Left renal pelvis (tissue), 4 donors: ENCODE results near the gene FHIT. TPM values are rescaled to one million over a fixed set of nuclear protein-coding genes. Genes with fewer than 3 reads are reported as not detected.

ENCODE experiments used
- DNase-seq, 4 donors: peaks; one replicate each; pipeline ENCODE4 v3.0.0-alpha.2; 2013; ENCODE audit warnings: low read depth in 4 of 4, low spot score in 3 of 4
- polyA plus RNA-seq, 4 donors: library from polyadenylated mRNA; unstranded; fragments of 120-200 nt; gene quantifications; one replicate each; pipeline ENCODE4 v1.2.1, GENCODE V29; 2013; ENCODE audit not compliant: insufficient read length in 4 of 4

FHIT gene
- polyA plus RNA-seq, 4 donors: 5.4 to 30.1 (median 23.5) TPM

GRCh38 chr3:60125686-60126085 is 1125.6 kb downstream of the FHIT start:
- DNase-seq: no peak

- no peak for DNase-seq
These were observed 1131.0 kb downstream of the FHIT start for GRCh38 chr3:60120245-60120644.

GRCh38 chr3:60114191-60114590 is 1137.1 kb downstream of the FHIT start:
- no peak for DNase-seq

GRCh38 chr3:60107275-60107674 is 1144.0 kb downstream of the FHIT start:
- no peak for DNase-seq

GRCh38 chr3:60102154-60102553 is 1149.1 kb downstream of the FHIT start:
- no peak for DNase-seq

GRCh38 chr3:60101621-60102020 is 1149.6 kb downstream of the FHIT start:
- no peak for DNase-seq

- no peak for DNase-seq
These were observed 1154.8 kb downstream of the FHIT start for GRCh38 chr3:60096403-60096802.

- DNase-seq: no peak
These were observed 1155.3 kb downstream of the FHIT start for GRCh38 chr3:60095930-60096329.

- DNase-seq: no peak
These were observed 1155.7 kb downstream of the FHIT start for GRCh38 chr3:60095516-60095915.

- no peak for DNase-seq
These were observed 1156.8 kb downstream of the FHIT start for GRCh38 chr3:60094392-60094947.

- DNase-seq: no peak
These were observed 1160.7 kb downstream of the FHIT start for GRCh38 chr3:60090548-60090947.

- no peak for DNase-seq
These were observed 1164.4 kb downstream of the FHIT start for GRCh38 chr3:60086811-60087210.

- DNase-seq: no peak
These were observed 1165.6 kb downstream of the FHIT start for GRCh38 chr3:60085649-60086048.

GRCh38 chr3:60081381-60082095 is 1169.7 kb downstream of the FHIT start:
- DNase-seq: no peak

GRCh38 chr3:60080648-60081047 is 1170.6 kb downstream of the FHIT start:
- DNase-seq: no peak

- DNase-seq: no peak
These were observed 1172.2 kb downstream of the FHIT start for GRCh38 chr3:60079076-60079475.

GRCh38 chr3:60076331-60076730 is 1174.9 kb downstream of the FHIT start:
- no peak for DNase-seq

- no peak for DNase-seq
These were observed 1177.3 kb downstream of the FHIT start for GRCh38 chr3:60073942-60074341.

- DNase-seq: no peak
These were observed 1178.0 kb downstream of the FHIT start for GRCh38 chr3:60073228-60073627.

GRCh38 chr3:60070366-60070765 is 1180.9 kb downstream of the FHIT start:
- DNase-seq: no peak

GRCh38 chr3:60065227-60065868 is 1185.9 kb downstream of the FHIT start:
- DNase-seq: no peak
